NCI-H524 treated with DMSO at 0.1 percent for 48 hours (cell line): ENCODE measurements around the gene ASPDH.

Source experiments
- DNase-seq: peaks from one replicate; lab custom pipeline; 2025; lab: John Stamatoyannopoulos, UW

ASPDH gene

DNA sequence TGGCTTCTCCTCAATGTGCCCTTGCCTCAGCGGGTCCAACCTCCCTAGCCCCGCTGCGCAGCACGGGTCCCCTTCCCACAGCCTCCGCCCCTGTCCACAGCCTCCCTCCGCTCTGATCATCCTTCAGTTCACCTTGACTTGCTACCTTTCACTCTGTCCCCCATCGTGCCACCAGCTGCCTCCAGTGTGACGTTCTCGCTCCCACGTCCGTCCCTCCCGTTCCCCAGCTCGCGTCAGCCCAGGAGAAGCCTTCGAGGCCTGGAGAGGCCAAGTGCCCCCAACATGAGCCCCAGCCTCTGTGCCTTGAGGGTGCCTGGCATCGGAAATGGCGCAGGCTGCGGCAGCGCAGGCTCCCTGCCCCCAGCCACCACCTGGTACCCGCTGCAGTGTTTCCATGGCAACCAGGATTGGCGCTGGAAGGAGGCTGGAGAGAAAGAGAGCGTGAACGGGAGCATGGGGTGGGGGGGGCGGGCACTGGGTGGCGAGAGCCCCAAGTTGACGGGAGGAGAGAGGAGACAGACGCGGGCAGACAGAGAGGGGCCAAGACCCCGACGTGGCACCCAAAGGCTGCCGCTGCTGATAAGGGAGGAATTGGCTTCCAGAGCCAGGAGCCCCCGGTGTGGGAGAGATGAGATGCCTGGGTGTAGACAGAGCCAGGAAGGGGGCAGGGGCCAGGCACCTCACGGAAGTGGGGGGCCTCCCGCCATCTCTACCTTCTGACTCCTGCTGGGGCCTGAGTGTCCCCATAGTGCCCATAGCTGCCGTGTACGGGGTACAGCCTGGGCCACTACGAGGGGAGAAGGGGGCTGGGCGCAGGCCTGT lies 844 bp upstream of the ASPDH start:
- peak; percentile 58 for DNase-seq

DNA sequence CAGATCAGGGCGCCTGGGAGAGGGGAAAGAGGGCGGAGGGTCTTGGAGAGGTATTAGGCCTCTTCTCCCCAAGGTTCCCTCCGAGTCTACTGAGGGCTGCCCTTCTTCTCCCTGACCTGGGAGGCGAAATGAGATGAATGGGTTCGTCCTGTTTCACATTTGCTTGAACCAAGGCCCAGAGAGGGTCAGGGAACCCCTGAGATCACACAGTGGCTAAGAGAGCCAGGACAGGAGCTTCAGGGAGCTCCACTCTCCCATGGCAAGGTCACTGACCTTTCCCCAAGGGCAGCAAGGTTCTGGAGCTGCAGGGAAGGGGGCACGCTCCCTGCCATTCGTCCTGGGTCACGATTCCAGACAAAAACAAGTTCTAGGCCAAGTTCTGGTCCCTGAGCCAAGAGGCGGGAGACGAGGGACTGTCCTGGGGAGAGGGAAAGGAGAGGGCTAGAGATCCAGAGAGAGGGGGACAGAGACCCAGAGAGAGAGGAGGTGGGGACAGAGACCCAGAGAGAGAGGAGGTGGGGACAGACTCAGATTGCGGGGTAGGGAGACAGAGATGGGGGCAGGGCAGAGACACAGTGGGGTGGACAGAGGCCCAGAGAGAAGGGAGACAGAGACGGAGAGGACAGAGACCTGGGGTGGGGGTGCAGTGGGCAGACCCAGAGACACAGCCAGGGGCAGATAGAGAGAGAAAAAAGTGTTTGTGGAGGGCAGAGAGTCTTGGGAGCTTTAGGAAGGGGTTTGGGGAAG lies 541 bp downstream of the ASPDH start:
- no peak for DNase-seq

DNA sequence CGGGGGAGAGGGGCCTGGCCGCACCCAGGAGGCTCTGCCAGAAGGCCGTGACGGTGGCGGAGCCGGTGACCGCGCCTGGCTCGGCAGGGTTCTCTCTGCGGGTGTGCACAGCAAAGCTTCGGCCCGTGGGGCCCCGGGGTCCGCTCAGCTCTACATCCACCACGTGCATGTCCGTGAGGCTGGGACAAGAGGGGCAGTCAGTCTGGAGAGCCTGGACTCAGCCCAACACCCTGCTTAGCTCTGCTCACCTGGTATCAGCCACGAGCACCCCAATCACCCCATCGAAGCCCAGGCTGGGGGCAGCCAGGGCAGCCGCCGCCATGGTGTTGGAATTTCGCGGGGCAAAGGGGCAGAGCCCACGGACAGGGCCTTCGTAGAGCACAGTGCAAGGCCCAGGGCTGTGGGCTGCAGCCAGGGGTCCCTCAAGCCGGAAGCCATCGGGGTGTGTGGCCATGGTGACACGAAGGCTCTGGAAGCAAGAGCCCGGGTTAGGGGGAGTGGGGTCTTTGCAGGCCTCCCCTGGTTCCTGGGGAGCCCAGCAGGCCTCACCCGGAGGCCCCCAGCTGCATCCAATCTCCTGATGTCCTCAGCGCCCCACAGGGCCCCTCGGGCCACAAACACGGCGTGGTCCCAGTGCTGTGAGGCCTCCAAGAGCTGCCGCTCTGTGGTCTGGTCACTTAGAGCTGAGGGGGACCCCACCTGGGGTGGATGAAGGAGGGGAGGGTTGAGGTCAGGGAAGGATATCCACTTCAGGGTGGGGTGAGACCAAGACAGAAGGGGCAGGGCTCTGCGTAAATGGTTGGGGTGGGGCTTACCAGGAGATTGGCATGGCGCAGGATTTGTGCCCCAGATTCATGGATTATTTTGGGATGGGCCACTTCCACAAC lies 1.4 kb downstream of the ASPDH start:
- DNase-seq: no peak

DNA sequence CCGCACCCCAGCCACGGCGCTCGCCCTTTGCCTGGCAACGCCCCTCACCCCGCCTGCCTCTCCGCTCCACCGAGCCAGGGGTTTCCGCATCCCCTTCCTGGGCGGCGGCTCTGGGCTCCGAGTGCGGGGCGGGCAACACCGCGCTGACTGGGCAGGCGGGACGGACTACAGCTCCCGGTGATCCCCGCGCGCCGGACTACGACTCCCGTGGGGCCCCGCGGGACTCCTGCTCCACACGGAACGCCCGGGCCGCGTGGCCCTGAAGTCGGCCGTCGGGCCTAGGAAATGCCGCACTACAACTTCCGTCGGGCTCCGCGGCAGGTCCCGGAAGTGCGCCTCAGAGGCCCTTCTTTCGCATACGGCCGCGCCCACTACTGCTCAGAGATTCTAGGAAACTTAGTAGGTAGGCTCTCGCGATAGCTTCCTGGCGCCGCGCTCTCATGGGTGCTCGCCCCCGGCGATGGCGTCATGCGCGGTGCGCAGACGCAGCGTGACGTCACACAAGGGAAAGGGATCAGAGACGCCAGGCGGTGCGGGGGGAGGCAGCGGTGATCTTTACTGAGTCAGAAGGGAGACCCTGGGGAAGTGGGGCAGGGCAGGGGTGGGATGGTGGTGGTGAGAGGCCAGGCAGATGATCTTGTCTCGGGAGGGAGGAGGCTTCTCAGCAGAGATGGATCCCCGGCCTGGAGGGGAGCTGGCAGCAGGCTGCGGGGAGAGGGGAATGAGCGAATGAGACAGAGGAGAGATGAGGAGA lies 2.5 kb downstream of the ASPDH start, which contains the start of gene JOSD2:
TSS of gene JOSD2 (minus strand) at position 123 of the 754 bp plus-strand sequence. CDS start 760 bp downstream, outside the sequence.
- DNase-seq: peak; percentile 86

DNA sequence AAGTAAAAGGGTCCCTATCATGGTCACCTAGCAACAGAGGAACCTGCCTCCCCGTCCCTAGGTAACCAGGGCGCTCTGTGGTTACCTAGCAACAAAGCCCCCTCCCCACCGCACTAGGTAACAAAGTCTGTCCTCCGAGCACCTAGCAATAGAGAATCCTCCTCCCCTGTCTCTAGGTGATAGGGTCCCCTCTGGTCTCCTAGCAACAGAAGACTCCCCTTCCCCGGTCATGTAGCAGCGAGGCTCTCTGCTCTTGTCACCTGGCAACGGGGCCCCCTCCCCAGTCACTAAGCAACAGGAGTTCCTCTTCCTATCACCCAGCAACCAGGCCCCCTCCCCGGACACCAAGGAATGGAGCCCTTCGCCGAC lies 3.0 kb downstream of the ASPDH start:
- DNase-seq: peak; percentile 47

DNA sequence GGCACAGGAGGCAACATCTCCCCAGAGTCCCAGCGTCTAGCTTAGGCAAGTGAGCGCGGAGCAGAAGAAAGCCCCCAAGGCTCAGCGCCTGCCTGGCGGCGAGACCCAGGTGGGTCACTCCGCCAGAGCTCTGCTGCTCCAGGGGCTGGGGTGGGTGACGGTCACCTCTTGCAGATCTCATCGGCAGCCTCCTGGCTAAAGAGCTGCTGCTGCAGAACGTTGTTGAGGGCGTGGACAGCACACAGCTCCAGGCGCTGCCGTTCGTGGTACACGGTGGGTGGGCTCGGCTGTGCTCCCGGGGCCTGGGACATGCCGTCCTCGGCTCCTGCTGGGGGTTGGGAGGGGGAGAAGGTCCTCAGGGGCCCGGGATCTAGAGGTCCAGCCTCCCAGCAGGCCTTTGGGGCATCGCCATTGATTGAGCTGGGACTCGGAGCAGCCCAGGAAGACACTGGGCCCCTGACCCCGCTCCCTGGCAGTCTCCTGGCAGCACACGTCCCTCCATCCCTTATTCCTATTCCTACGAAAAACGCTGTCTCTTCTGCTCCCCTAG lies 3.5 kb downstream of the ASPDH start:
- no peak for DNase-seq

DNA sequence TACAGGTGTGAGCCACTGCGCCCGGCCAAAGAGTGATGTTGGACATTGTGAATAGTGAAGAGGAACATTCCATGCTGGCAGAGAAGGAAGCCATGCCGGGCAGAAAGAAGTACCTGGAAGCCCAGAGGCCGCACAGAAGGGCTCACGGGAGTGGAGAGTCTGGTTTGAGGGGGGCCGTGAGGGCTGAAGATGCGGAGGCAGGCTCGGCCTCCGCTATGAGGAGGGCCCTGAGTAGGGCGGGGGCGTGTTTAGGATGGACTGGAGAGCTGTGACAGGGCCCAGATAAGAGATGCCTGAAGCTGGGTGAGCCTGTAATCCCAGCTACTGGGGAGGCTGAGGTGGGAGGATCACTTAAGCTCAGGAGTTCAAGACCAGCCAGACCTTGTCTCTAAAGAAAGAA lies 4.3 kb downstream of the ASPDH start:
- DNase-seq: no peak

DNA sequence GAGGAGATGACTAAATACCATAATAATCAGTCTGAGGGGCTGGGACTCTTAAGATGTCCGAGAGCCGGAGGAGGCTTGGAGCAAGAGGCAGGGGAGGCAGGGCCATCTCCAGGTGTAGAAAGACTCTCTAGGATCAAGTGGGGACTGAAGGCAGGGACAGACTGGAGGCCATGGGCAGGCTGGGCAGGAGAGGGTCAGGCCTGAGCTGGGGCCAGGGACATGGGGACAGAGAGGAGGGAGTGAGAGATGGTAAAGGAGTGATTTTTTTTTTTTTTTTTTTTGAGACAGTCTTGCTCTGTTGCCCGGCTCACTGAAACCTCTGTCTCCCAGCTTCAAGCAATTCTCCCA lies 4.9 kb downstream of the ASPDH start:
- DNase-seq: no peak

DNA sequence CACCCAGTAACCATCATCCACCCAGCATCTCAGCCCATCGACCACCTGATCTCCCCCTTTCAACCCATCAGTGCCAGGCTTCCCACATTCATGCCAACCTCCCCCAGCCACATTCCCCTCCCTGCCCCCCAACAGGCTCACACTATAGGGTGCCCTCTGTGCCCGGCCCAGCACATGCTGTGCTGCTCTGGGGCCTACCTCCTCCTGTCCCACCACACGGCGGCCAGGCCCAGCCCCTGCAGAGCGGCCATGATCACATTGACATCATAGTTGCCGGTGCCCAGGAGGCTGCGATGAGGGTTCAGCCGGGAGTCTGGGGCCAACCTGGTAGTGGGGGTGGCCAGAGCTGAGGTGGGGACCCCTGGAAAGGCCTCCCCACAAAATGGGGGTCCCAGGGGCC lies 6.3 kb downstream of the ASPDH start:
- DNase-seq: no peak

DNA sequence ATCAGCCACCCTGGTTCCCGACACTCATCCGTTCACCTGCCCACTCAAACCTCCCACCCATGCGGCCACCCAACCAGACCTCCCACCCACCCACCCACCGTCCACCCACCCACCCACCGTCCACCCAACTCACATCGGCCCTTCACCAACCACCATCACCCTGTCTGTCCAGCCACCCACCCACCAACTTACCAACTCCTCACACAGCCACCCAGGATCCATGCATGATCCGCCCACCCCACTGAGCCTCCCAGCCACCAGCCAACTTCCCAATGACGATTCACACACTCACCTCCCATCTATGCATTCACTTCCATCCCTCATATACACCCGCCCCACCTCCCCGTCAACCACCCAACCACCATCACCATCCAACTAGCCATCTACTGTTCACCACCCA lies 7.0 kb downstream of the ASPDH start:
- no peak for DNase-seq

DNA sequence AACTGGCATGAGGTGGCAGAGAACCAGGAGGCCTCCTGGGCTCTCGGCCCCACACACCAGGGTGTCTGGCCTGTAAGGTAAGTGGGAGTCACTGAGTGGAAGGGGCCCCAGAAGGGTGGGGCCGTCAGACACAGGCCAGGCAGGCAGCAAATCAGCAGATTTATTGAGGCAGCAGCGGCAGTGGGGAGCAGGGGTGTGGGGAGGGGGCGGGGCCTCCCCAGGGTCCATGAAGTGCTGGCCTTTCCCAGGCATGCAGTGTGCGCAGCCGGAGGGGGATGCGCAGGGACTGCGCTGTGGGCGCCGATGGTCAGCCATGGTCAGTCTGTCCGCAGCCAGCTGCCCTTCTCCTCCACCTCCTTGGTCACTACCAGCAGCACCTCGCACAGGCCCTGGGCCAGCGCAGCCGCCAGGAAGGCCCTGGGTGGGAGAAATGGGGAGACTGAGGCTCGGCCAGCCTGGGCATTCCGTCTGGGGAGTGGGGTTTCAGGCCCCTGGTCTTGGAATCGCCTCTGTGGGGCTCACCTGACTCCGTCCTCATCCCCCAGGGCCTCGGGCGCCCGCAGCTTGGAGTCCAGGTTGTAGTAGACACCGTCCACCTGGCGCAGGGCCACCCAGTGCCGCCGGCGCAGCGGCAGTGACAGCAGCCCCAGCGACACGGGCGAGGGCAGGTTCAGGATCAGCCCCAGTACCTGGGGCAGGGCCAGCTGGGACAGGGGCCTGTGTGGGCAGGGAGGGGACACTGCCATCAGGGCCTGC lies 7.7 kb downstream of the ASPDH start:
- DNase-seq: no peak

DNA sequence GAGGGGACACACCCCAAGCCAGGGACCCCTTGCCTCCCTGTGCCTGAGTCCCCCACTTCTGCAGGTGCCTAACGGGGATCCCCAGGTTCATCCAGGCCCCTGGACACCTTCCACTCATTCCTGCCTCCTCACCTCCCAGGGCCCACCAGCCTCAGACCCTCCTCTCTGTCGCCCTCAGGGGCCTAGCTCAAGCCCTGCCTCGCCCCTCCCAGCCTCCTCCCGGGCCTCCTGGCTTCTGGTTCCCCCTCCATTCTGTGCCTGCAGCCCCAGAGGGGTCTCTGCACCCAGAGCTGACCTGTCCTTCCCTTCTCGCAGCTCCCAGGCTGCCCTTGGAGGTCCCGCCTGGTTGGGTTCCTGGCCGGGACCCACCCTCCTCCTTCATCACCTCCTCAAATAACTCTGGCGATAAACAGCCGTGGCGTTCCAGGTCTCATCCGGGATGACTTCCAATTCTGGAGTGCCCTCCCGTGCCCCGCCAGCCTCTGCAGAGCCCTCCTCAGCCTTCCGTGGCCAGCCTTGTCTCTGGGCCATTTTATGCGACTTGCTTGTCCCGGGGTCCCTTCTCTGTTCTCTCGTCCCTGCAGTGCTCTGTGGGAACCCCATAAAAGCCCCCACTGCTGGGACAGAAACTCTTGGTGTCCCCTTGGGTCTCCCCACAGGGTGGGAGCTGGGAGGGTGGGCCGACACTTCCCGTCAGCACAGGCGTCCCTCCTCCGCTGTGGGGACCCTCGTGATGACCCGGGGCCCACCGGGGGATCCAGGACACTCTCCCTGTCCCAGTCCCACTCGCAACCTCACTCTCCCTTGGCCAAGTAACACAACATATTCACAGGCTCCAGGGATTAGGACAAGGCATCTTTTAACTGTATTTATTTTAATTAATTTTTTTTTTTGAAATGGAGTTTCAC lies 11.9 kb downstream of the ASPDH start:
- DNase-seq: no peak

DNA sequence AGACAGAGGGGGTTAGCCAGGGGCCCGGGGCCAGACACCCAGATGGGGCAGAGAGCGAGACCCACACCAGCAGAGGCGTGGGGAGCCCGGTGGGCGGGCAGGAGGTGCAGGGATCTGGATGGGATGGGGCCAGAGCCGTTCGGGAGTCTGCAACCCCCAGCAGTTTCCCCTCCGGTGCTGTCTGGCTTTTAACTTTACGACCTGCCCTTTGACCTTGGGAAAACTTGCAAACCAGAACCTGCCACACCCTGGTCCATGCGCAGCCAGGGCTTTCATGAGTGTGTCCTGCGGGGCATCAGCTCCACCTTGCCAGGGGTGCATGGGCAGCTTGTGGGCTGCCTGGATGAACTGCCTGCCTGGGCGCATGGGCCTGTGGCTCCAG lies 12.5 kb downstream of the ASPDH start:
- no peak for DNase-seq

DNA sequence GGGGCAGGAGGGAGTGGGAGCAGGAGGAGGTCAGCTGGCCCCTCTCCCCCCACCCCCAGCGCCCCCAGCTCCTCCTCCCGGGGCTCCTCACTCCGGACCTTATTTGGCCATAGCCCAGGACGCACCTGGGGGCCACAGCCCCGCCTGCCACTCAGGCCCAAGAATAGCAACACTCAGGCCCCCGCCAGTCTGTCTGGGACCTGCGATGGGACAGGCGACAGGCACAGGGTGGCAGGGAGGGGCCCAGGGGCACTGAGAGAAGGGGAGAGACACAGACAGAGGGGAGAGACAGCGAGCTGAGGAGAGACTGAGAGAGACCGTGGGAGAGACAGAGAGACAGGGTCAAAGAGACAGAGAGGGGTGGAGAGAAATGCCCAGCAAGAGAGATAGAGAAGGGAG lies 13.0 kb downstream of the ASPDH start:
- no peak for DNase-seq

DNA sequence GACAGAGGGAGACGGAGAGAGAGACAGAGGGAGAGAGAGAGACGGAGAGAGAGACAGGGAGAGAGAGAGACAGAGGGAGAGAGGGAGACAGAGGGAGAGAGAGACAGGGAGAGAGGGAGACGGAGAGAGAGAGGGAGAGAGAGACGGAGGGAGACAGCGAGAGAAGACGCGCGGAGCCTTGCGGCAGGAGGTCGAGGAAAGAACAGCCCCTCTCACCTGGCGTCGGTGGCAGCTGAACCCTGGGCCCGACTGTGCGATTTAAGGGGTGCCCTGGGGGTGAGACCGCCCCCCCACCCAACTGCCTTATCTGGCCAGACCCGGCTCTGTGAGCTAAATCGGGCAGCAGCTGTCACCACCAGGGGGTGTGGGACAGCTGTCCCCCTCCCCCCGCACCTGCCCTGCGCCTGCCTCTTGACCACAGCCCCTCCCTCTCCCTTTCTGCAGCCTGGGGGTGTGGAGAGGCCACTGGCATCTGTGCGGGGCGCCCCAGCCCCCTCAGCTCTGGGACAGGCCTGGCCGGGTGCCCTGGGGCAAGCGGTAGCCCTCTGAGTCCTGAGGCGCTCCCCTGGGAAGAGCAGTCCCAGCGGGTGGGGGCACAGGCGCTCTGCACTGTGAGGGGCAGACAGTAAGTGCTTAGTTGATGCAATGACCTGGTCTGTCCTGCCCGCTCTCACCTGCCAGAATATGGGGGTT lies 13.5 kb downstream of the ASPDH start:
- DNase-seq: no peak

DNA sequence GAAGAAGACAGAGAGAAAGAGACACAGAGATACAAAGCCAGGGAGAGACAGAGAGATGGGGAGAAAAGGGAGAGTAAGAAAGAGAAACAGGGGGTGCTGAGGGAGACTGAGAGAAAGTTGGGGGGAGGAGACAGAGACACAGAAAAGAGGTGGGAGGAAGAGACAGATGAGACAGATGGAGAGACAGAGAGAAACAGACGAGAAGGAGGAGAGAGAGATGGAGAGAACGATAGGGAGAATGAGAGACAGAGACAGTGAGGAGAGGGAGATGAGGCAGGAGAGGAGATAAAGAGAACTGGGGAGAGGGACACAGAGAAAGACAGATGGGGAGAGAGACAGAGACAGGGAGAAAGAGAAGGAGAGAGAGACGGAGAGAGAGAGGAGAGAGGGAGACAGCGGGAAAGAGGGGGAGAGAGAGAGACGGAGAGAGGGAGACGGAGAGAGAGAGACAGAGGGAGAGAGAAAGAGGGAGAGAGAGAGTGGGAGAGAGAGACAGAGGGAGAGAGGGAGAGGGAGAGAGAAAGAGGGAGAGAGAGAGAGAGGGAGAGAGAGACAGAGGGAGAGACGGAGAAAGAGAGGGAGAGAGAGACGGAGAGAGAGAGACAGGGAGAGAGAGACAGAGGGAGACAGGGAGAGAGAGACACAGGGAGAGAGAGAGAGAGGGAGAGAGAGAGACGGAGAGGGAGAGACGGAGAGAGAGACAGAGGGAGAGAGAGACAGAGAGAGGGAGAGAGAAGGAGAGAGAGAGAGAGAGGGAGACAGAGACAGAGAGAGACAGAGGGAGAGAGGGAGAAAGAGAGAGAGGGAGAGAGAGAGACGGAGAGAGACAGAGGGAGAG lies 15.3 kb downstream of the ASPDH start:
- no peak for DNase-seq

DNA sequence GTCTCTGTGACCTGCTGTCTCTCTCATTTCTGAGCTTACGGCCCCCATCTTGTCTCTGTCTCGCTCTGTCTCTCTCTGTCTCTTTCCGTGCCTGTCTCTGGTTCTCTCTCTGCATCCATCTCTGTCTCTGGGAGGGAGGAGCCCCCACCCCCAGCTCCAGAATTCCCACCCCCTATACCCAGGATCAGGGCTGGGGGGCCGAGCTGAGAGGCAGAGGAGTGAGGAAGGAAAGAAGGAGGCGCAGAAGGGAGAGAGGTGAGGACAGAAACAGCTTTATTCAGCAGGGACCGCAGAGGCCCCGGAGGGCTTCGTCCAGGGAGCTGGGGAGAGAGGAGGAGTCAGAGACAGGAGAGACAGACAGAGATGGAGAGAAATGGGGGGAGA lies 16.7 kb downstream of the ASPDH start:
- no peak for DNase-seq
